Measurements from ENCODE around the gene TRIM2. TPM values are rescaled to one million over a fixed set of nuclear protein-coding genes. Genes with fewer than 3 reads are reported as not detected.

TRIM2 gene
- total and polyA plus RNA-seq, 4 donors, result 3.4 to 15.5 (median 8.9) TPM

- no peak overlapping the region for H3K9ac ChIP-seq (ENCODE audit: low read depth in 1 of 2, low read length in 2 of 2)
- peaks cover 0 to 4% (median 4%) of the 10 kb centered on the region in 4 donors for H3K36me3 ChIP-seq (ENCODE audit: control insufficient read depth in 4 of 4, insufficient read depth in 3 of 4, low read depth in 1 of 4, low read length in 3 of 4)
- no peak for DNase-seq (ENCODE audit: low spot score)
- H3K27me3 ChIP-seq (ENCODE audit: control insufficient read depth in 4 of 4, insufficient read depth in 4 of 4, low read length in 3 of 4), result no peaks in the 10 kb centered on the region
- no peak overlapping the region for H3K4me3 ChIP-seq (ENCODE audit: low read depth in 1 of 3, low read length in 3 of 3)
- no peaks in the 10 kb centered on the region for H3K4me1 ChIP-seq (ENCODE audit: control insufficient read depth in 4 of 4, insufficient read depth in 4 of 4, low read length in 3 of 4)
- TF ChIP-seq FOXA2 (IDR thresholded peaks at IDR 0.05), result no peak
- no peak for TF ChIP-seq SP1 (IDR thresholded peaks at IDR 0.05)
- no peak for TF ChIP-seq RXRA (IDR thresholded peaks at IDR 0.05)
- TF ChIP-seq JUND (IDR thresholded peaks at IDR 0.05), result no peak
- TF ChIP-seq TAF1 (conservative IDR thresholded peaks at IDR 0.05), result no peak
- TF ChIP-seq REST (IDR thresholded peaks at IDR 0.05), result no peak
- no peak for TF ChIP-seq CTCF (IDR thresholded peaks at IDR 0.05; ENCODE audit: low read depth, low read length, missing input control)
- no peak for TF ChIP-seq HNF4G (IDR thresholded peaks at IDR 0.05)
- WGBS, result 83% methylated on average over 11 of the region's 11 CpGs
- no peak overlapping the region for H3K27ac ChIP-seq (ENCODE audit: low read depth in 1 of 2, low read length in 2 of 2)
- H3K9me3 ChIP-seq (ENCODE audit: control insufficient read depth in 4 of 4, low read length in 3 of 4), result no peaks in the 10 kb centered on the region
Observed at GRCh38 chr4:153326513-153326912, 122.3 kb downstream of the TRIM2 start.

- DNase-seq (ENCODE audit: low spot score), result no peak
- no peaks in the 10 kb centered on the region for H3K9me3 ChIP-seq (ENCODE audit: control insufficient read depth in 4 of 4, low read length in 3 of 4)
- H3K4me3 ChIP-seq (ENCODE audit: low read depth in 1 of 3, low read length in 3 of 3), result no peak overlapping the region
- H3K27ac ChIP-seq (ENCODE audit: low read depth in 1 of 2, low read length in 2 of 2), result no peak overlapping the region
- TF ChIP-seq REST (IDR thresholded peaks at IDR 0.05) (no peak), EGR1 (IDR thresholded peaks at IDR 0.05; ENCODE audit: low read depth in 2 of 2) (no peak), TAF1 (conservative IDR thresholded peaks at IDR 0.05) (no peak)
- H3K4me1 ChIP-seq (ENCODE audit: control insufficient read depth in 4 of 4, insufficient read depth in 4 of 4, low read length in 3 of 4), result no peaks in the 10 kb centered on the region
- 94% methylated on average over 1 of the region's 1 CpG for WGBS
- no peak overlapping the region for H3K9ac ChIP-seq (ENCODE audit: low read depth in 1 of 2, low read length in 2 of 2)
- H3K27me3 ChIP-seq (ENCODE audit: control insufficient read depth in 4 of 4, insufficient read depth in 4 of 4, low read length in 3 of 4), result no peaks in the 10 kb centered on the region
- H3K36me3 ChIP-seq (ENCODE audit: control insufficient read depth in 4 of 4, insufficient read depth in 3 of 4, low read depth in 1 of 4, low read length in 3 of 4), result peaks cover 0 to 4% (median 4%) of the 10 kb centered on the region in 4 donors
Observed at GRCh38 chr4:153327247-153327646, 123.0 kb downstream of the TRIM2 start.

Measured in liver (tissue), 9 donors.